Measurements from ENCODE around the gene NCAM1.

DNA sequence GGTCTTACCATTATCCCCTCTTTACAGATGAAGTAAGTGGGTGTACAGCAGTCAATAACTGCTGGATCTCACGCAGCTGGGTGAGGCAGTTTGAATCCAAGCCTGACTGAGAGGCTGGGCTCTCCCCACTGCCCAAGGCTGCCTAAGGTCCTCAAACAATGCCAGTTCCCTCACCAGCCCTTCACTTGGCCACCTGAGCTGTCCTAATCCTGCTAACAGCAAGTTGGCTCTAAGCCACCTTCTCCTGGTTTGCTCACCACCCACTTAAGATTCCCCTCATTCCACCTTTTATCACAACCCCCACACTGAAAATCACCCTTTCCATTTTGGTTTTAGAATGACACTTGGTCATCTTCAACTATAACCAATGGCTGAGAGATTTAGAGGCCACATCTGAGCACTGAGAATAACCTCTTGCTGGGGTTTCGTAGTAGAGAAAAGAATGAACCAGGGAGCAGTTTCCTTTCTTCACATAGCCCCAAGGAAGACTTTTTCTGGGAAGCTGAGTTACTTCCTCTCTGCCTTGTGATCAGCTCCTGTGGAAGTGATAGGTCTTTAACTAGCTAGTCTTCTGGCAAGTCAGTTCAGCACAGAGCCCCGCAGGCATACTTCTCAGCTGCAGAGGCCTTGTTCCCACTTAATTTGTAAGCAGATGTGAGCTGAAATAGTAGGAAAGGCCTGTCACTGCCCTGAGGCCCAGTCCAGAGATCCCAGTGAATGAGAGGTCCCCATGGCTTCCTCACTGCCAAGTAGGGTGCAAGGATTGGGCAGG is 295.4 kb downstream of the NCAM1 start:
- no peak for TF ChIP-seq YY1 (IDR thresholded peaks at IDR 0.05; ENCODE audit: insufficient read depth, insufficient read length)
- no peak for TF ChIP-seq ZNF274 (IDR thresholded peaks at IDR 0.05; ENCODE audit: low read depth, low read length)
